ENCODE measurements around the gene PIK3IP1. TPM values are rescaled to one million over a fixed set of nuclear protein-coding genes. Genes with fewer than 3 reads are reported as not detected.

PIK3IP1 gene
- total and polyA plus RNA-seq, 2 experiments from 2014 or later, result 22.2 to 22.4 TPM

DNA sequence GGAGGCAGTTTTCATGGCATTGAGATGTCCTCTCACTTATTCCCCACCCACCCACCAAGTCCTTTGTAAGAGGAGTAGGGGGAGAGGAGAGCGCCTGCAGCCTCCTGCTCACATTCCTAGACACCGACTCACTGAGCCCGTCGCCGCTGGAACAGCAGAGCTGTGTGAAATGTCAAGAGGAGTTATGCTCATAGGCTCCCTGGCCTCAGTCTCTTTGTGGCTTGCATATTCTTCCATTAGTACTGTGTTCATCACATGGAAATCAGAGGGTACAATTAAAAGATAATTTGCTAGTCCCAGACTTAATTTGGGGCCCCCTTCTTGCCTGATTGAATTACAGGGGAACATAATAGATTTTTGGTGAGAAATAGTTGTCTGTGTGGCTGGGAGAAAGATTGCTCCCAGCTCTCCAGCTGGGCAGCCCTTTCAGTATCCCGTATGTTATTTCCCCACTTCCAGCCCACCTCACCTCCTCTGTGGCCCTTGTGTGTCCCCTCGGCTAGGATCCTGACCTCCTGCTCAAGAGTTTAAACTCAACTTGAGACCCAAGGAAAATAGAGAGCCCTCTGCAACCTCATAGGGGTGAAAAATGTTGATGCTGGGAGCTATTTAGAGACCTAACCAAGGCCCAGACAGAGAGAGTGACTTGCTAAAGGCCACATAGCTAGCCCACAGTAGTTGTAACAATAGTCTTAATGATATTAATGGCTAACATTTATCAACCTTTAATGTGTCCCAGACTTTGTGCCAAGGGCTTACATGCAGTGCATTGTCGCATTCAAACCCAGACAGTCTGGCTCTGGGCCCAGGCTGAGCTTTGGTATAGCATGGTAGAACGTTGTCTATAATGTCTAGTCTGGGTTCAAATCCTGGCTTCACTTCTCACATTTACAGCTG lies 48.0 kb downstream of the PIK3IP1 start:
- Histone ChIP-seq H3K9me3 (ENCODE audit: low read depth) (no peaks in the 10 kb centered on the region), H4K20me1 (ENCODE audit: insufficient read depth, poor library complexity, severe bottlenecking) (no peaks in the 10 kb centered on the region), H3K79me2 (peaks cover 23% of the 10 kb centered on the region), H3K4me1 (ENCODE audit: insufficient read depth) (peaks cover 53% of the 10 kb centered on the region), H2AFZ (no peak overlapping the region), H3K27me3 (no peaks in the 10 kb centered on the region), H3K4me3 (no peak overlapping the region), H3K36me3 (replicated peaks; ENCODE audit: insufficient read depth, low read depth) (no peaks in the 10 kb centered on the region), H3K4me2 (peak overlapping the region; percentile 49), H3K27ac (peak overlapping the region; percentile 77), H3K9me2 (replicated peaks; ENCODE audit: insufficient read depth) (no peaks in the 10 kb centered on the region)
- WGBS (ENCODE audit: low lambda C conversion rate, missing lambda C conversion rate), result 35% methylated on average over 9 of the region's 9 CpGs
- DNase-seq (ENCODE audit: low spot score), result peak; percentile 63
- TF ChIP-seq EZH2 (IDR thresholded peaks at IDR 0.05; ENCODE audit: borderline replicate concordance) (no peak), EZH2phosphoT487 (IDR thresholded peaks at IDR 0.05; ENCODE audit: low read depth, severe bottlenecking, unreplicated experiment) (no peak), CTCF (IDR thresholded peaks at IDR 0.05; ENCODE audit: poor library complexity) (no peak)

DNA sequence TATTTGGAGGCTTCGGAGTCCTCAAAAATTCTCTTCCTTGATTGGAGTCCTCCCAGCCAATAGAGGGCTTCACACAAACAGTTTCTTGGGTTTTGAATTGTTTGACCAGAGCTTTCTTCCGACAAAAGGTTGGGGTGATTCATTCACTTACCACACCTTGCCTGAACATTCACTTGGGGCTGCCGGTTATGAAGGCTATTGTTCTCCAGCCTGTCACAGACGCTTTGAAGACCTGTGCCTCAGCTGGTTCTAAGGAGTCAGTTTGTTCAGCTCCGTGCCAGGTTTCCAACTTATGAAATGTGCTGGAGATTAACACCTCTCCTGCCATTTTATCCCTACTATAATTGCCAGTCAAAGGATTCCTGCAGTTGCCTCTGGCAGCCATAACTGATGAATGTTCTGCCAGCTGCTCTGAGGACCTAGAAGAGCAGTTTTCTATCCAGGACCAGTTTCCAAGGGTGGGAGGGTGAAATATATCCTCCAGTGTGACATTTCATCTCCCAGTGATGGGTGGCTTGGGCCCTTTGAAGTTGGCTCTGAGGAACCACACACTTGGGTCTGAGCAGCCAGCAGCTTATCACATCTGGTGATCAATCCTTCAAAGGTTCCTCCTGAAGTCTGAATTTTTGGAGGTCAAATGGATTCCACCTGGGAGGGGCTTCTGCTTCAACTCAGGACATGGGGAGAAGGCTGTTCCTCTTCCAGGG lies 48.8 kb downstream of the PIK3IP1 start:
- no peak overlapping the region for H2AFZ ChIP-seq
- DNase-seq (ENCODE audit: low spot score), result no peak
- H4K20me1 ChIP-seq (ENCODE audit: insufficient read depth, poor library complexity, severe bottlenecking), result no peaks in the 10 kb centered on the region
- H3K4me1 ChIP-seq (ENCODE audit: insufficient read depth), result peaks cover 56% of the 10 kb centered on the region
- peaks cover 15% of the 10 kb centered on the region for H3K79me2 ChIP-seq
- H3K4me3 ChIP-seq, result no peak overlapping the region
- peak overlapping the region; percentile 77 for H3K27ac ChIP-seq
- H3K36me3 ChIP-seq (replicated peaks; ENCODE audit: insufficient read depth, low read depth), result no peaks in the 10 kb centered on the region
- peak overlapping the region; percentile 49 for H3K4me2 ChIP-seq
- H3K27me3 ChIP-seq, result no peaks in the 10 kb centered on the region
- TF ChIP-seq CTCF (IDR thresholded peaks at IDR 0.05; ENCODE audit: poor library complexity) (no peak), EZH2 (IDR thresholded peaks at IDR 0.05; ENCODE audit: borderline replicate concordance) (no peak), EZH2phosphoT487 (IDR thresholded peaks at IDR 0.05; ENCODE audit: low read depth, severe bottlenecking, unreplicated experiment) (no peak)
- no peaks in the 10 kb centered on the region for H3K9me2 ChIP-seq (replicated peaks; ENCODE audit: insufficient read depth)
- WGBS (ENCODE audit: low lambda C conversion rate, missing lambda C conversion rate), result 68% methylated on average over 5 of the region's 5 CpGs
- H3K9me3 ChIP-seq (ENCODE audit: low read depth), result no peaks in the 10 kb centered on the region

- Histone ChIP-seq H3K4me3 (no peak overlapping the region), H2AFZ (no peak overlapping the region), H4K20me1 (ENCODE audit: insufficient read depth, poor library complexity, severe bottlenecking) (no peaks in the 10 kb centered on the region), H3K27me3 (no peaks in the 10 kb centered on the region), H3K36me3 (replicated peaks; ENCODE audit: insufficient read depth, low read depth) (no peaks in the 10 kb centered on the region), H3K27ac (peak overlapping the region; percentile 77), H3K79me2 (peaks cover 11% of the 10 kb centered on the region), H3K9me3 (ENCODE audit: low read depth) (no peaks in the 10 kb centered on the region), H3K4me2 (peak overlapping the region; percentile 30), H3K4me1 (ENCODE audit: insufficient read depth) (peaks cover 51% of the 10 kb centered on the region), H3K9me2 (replicated peaks; ENCODE audit: insufficient read depth) (no peaks in the 10 kb centered on the region)
- TF ChIP-seq EZH2phosphoT487 (IDR thresholded peaks at IDR 0.05; ENCODE audit: low read depth, severe bottlenecking, unreplicated experiment), result no peak
- TF ChIP-seq CTCF (IDR thresholded peaks at IDR 0.05; ENCODE audit: poor library complexity), result peak; percentile 19
- no peak for TF ChIP-seq EZH2 (IDR thresholded peaks at IDR 0.05; ENCODE audit: borderline replicate concordance)
- DNase-seq (ENCODE audit: low spot score), result no peak
Observed at GRCh38 chr22:31241936-31242335, 50.4 kb downstream of the PIK3IP1 start.

All from hepatocyte (in vitro differentiated cells).